H1 (cell line): ENCODE results near the gene PGLYRP2. TPM values are rescaled to one million over a fixed set of nuclear protein-coding genes. Genes with fewer than 3 reads are reported as not detected.

ENCODE experiments used
- CTCF ChIA-PET: fragments of 300-600 bp; sonication (Branson Sonifier 250); formaldehyde crosslinking; loops from one replicate; lab custom pipeline; 2021; ENCODE audit not compliant: partially characterized antibody; lab: Charles Lee
- POLR2A ChIA-PET: fragments of 300-600 bp; sonication (Branson Sonifier 250); formaldehyde crosslinking; loops from one replicate; lab custom pipeline; 2021; ENCODE audit warnings: inconsistent platforms; ENCODE audit not compliant: partially characterized antibody; lab: Charles Lee
- DNase-seq, 2 experiments: peaks; one replicate each; pipeline versions ENCODE4 v3.0.0 to v3.0.0-alpha.2; 2010 to 2022; ENCODE audit warnings: low spot score in 2 of 2, low read depth in 1 of 2, mixed read lengths in 1 of 2
- FAIRE-seq: peaks from 2 replicates; lab custom pipeline; 2011; peaks lifted over from hg19 to GRCh38; lab: Jason Lieb, UNC
- H2AFZ ChIP-seq: 2 replicates; pipeline ENCODE4 v1.8.1; 2012; ENCODE audit warnings: low read length, inconsistent platforms
- H2AK5ac ChIP-seq: 2 replicates; pipeline ENCODE4 v1.6.1; 2013; ENCODE audit warnings: low read depth, low read length
- H2BK120ac ChIP-seq: replicated peaks from 2 replicates; pipeline ENCODE3; 2013; ENCODE audit warnings: low read depth, low read length, inconsistent platforms
- H2BK12ac ChIP-seq: 2 replicates; pipeline ENCODE4 v1.6.1; 2013; ENCODE audit warnings: low read depth, low read length
- H2BK15ac ChIP-seq: 2 replicates; pipeline ENCODE4 v1.6.1; 2013; ENCODE audit warnings: low read length
- H2BK20ac ChIP-seq: 2 replicates; pipeline ENCODE4 v1.6.1; 2013; ENCODE audit warnings: low read length
- H2BK5ac ChIP-seq: 2 replicates; pipeline ENCODE4 v1.6.1; 2013; ENCODE audit warnings: low read depth, low read length
- H3K14ac ChIP-seq: 2 replicates; pipeline ENCODE4 v1.6.1; 2013; ENCODE audit warnings: inconsistent platforms; ENCODE audit not compliant: insufficient read length
- H3K18ac ChIP-seq: 2 replicates; pipeline ENCODE4 v1.6.1; 2013; ENCODE audit warnings: low read length; ENCODE audit errors: extremely low read depth
- H3K23ac ChIP-seq: 2 replicates; pipeline ENCODE4 v1.6.1; 2013; ENCODE audit warnings: inconsistent platforms; ENCODE audit not compliant: insufficient read length
- H3K23me2 ChIP-seq: 2 replicates; pipeline ENCODE4 v1.6.1; 2013; ENCODE audit warnings: low read depth, low read length
- H3K27ac ChIP-seq: 2 replicates; pipeline ENCODE4 v1.6.1; 2011; ENCODE audit warnings: low read depth, low read length, inconsistent platforms
- H3K27me3 ChIP-seq, 4 experiments: replicated peaks in 1 of 4; 1 replicate in 1 of 4; 2 replicates in 3 of 4; pipeline versions ENCODE4 v1.6.1 to v1.8.1; 2011 to 2013; ENCODE audit warnings: low read length in 3 of 4, mild to moderate bottlenecking in 3 of 4, inconsistent platforms in 2 of 4, mixed read lengths in 2 of 4, moderate library complexity in 1 of 4; ENCODE audit not compliant: control insufficient read depth in 3 of 4, insufficient read depth in 3 of 4; ENCODE audit errors: extremely low read depth in 1 of 4
- H3K36me3 ChIP-seq, 4 experiments: 2 replicates each; pipeline versions ENCODE4 v1.6.1 to v1.8.1; 2011 to 2013; ENCODE audit warnings: mild to moderate bottlenecking in 4 of 4, low read length in 3 of 4, moderate library complexity in 2 of 4, control low read depth in 1 of 4, inconsistent platforms in 1 of 4; ENCODE audit not compliant: insufficient read depth in 4 of 4, control insufficient read depth in 2 of 4
- H3K4ac ChIP-seq: replicated peaks from 2 replicates; pipeline ENCODE3; 2013; ENCODE audit warnings: low read length, low read depth, mixed read lengths, inconsistent platforms; ENCODE audit not compliant: insufficient read length
- H3K4me1 ChIP-seq, 4 experiments: replicated peaks in 1 of 4; 1 replicate in 1 of 4; 2 replicates in 3 of 4; pipeline versions ENCODE4 v1.6.1 to v1.8.1; 2011 to 2013; ENCODE audit warnings: low read length in 3 of 4, inconsistent platforms in 2 of 4, mixed read lengths in 1 of 4; ENCODE audit not compliant: insufficient read depth in 4 of 4, control insufficient read depth in 3 of 4
- H3K4me2 ChIP-seq, 2 experiments: 2 replicates each; pipeline versions ENCODE4 v1.6.1 to v1.8.1; 2011 to 2013; ENCODE audit warnings: low read depth in 2 of 2, low read length in 2 of 2, control low read depth in 1 of 2, inconsistent platforms in 1 of 2, mild to moderate bottlenecking in 1 of 2; ENCODE audit not compliant: insufficient read depth in 1 of 2
- H3K4me3 ChIP-seq, 4 experiments: fragments of 200-600, 300-600 bp in 1 of 4; sonication (generic), shearing (Covaris generic), sonication (Bioruptor Twin) in 1 of 4; 2 replicates each; pipeline versions ENCODE4 v1.5.1 to v1.8.1; 2011 to 2016; ENCODE audit warnings: low read length in 4 of 4, low read depth in 3 of 4, control low read depth in 2 of 4, inconsistent platforms in 2 of 4, mild to moderate bottlenecking in 2 of 4, mixed read lengths in 1 of 4, moderate library complexity in 1 of 4; ENCODE audit not compliant: insufficient read depth in 2 of 4; ENCODE audit errors: extremely low read depth in 1 of 4
- H3K56ac ChIP-seq: replicated peaks from 2 replicates; pipeline ENCODE3; 2013; ENCODE audit warnings: low read depth, mild to moderate bottlenecking, mixed read lengths, low read length, inconsistent platforms; ENCODE audit not compliant: insufficient read length
- H3K79me1 ChIP-seq: 2 replicates; pipeline ENCODE4 v1.6.1; 2013; ENCODE audit warnings: low read depth, low read length, control low read depth
- H3K79me2 ChIP-seq, 2 experiments: 2 replicates each; pipeline versions ENCODE4 v1.6.1 to v1.8.1; 2012 to 2013; ENCODE audit warnings: low read length in 2 of 2, mild to moderate bottlenecking in 2 of 2, inconsistent platforms in 1 of 2; ENCODE audit not compliant: insufficient read depth in 2 of 2, control insufficient read depth in 1 of 2
- H3K9ac ChIP-seq, 4 experiments: replicated peaks in 1 of 4; 1 replicate in 1 of 4; 2 replicates in 3 of 4; pipeline versions ENCODE4 v1.6.1 to v1.8.1; 2011 to 2013; ENCODE audit warnings: low read depth in 3 of 4, low read length in 3 of 4, control low read depth in 2 of 4, mild to moderate bottlenecking in 2 of 4, moderate library complexity in 2 of 4, inconsistent platforms in 1 of 4; ENCODE audit errors: extremely low read depth in 1 of 4
- H3K9me3 ChIP-seq, 2 experiments: 2 replicates each; pipeline versions ENCODE4 v1.6.1 to v1.8.1; 2012 to 2013; ENCODE audit warnings: mild to moderate bottlenecking in 2 of 2, moderate library complexity in 2 of 2, control low read depth in 1 of 2, inconsistent platforms in 1 of 2, low read depth in 1 of 2, low read length in 1 of 2, mixed read lengths in 1 of 2; ENCODE audit not compliant: insufficient read depth in 2 of 2
- H4K20me1 ChIP-seq, 2 experiments: replicated peaks in 1 of 2; 2 replicates each; pipeline versions ENCODE3 to v1.8.1; 2011 to 2013; ENCODE audit warnings: inconsistent platforms in 2 of 2, low read length in 2 of 2, mild to moderate bottlenecking in 1 of 2; ENCODE audit not compliant: insufficient read depth in 2 of 2, control insufficient read depth in 1 of 2
- H4K5ac ChIP-seq: 2 replicates; pipeline ENCODE4 v1.6.1; 2013; ENCODE audit warnings: low read length, low read depth, mixed read lengths, inconsistent platforms; ENCODE audit not compliant: insufficient read length
- H4K8ac ChIP-seq: 2 replicates; pipeline ENCODE4 v1.8.0; 2013; ENCODE audit warnings: mild to moderate bottlenecking, moderate library complexity, low read length, inconsistent platforms; ENCODE audit not compliant: insufficient read depth; ENCODE audit errors: extremely low read depth
- H4K91ac ChIP-seq: replicated peaks from 2 replicates; pipeline ENCODE3; 2013; ENCODE audit warnings: low read length, mixed read lengths, inconsistent platforms; ENCODE audit not compliant: insufficient read length
- RFX5 ChIP-seq: IDR thresholded peaks from 2 replicates; pipeline ENCODE4 v1.6.1; 2011; ENCODE audit warnings: low read depth, low read length, improper control_type of control experiment, borderline replicate concordance
- WGBS, 2 experiments: shearing (Covaris generic) in 1 of 2; methylation state at CpG; one replicate each; pipeline versions ENCODE4 v1.1.6 to v1.1.7; 2013 to 2015; ENCODE audit warnings: low lambda C conversion rate in 2 of 2, mixed read lengths in 2 of 2, inconsistent platforms in 1 of 2, low coverage in 1 of 2, missing lambda C conversion rate in 1 of 2; ENCODE audit not compliant: insufficient replicate concordance in 2 of 2, insufficient coverage in 1 of 2, insufficient read length in 1 of 2; ENCODE audit errors: extremely low coverage in 1 of 2, missing lambda C conversion rate in 1 of 2; 5-methylcytosine and 5-hydroxymethylcytosine counted together
- polyA plus RNA-seq, 7 experiments: library from polyadenylated mRNA; depleted of rRNA in 3 of 7; stranded (reverse) in 5 of 7; unstranded in 2 of 7; fragments of >200 nt in 5 of 7; fragments of 200-250 nt in 2 of 7; gene quantifications; 1 replicate in 5 of 7; 2 replicates in 1 of 7; 4 replicates in 1 of 7; pipeline versions ENCODE4 v1.2.1 to v1.2.3, GENCODE V29; 2011 to 2013; ENCODE audit warnings: missing spikeins in 2 of 7, mixed read lengths in 2 of 7
- total RNA-seq: library from RNA; stranded (reverse); fragmentation: NEBNext Ultra II Directional; extraction: Animal tissue kit (Norgen Biotek cat#: 25700); gene quantifications from 2 replicates; pipeline ENCODE4 v1.2.1, GENCODE V29; 2021

PGLYRP2 gene
- total and polyA plus RNA-seq, 2 of the 8 experiments (the other 6 are each of a cell fraction or from before 2014, with no cell fraction given): not detected

DNA sequence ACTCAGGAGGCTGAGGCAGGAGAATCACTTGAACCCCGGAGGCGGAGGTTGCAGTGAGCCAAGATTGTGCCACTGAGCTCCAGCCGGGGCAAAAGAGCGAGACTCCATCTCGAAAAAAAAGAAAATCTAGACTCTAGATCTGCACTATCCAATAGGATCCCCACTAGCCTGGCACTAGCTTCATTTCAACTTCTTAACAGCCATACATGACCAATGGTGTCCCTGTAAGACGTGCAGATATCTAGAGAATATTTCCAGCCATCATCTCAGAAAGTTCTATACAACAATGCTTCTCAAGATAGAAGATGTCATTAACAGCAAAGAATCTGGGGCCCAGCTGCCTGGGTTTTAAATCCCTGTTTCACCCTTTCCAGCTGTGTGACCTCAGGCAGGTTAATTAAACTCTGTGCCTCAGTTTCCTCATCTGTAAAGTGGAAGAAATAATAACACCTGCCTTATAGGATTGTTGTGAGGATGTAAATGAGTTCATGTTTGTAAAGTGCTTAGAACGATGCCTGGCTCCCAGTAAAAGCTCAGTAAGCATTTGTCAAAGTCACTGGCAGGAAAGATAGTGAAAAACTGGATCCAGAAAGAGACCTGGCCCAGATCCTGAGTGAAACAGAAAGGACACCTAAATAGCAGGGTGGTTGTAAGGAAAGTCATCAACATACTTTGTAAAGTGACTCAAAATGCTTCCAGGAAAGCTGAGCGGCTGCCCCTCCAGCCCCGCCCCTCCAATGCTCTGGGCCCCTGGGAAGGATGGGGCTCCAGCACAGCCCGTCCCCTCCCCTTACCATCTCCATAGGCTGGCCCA is 43.1 kb downstream of the PGLYRP2 start:
- Histone ChIP-seq H4K8ac (no peak overlapping the region), H3K4ac (no peak overlapping the region), H3K4me3 (no peak overlapping the region), H3K14ac (no peak overlapping the region), H3K23me2 (peaks cover 10% of the 10 kb centered on the region), H3K23ac (no peak overlapping the region), H3K79me1 (peaks cover 5% of the 10 kb centered on the region), H4K20me1 (peaks cover 3 to 4% of the 10 kb centered on the region in 2 experiments), H3K18ac (no peak overlapping the region), H2BK12ac (no peak overlapping the region), H4K91ac (no peak overlapping the region), H3K27ac (no peak overlapping the region), H2AFZ (no peak overlapping the region), H3K9ac (no peak overlapping the region), H2AK5ac (no peak overlapping the region), H3K4me1 (peaks cover 0 to 9% (median 6%) of the 10 kb centered on the region in 4 experiments; a peak in 6 of 7 replicates), H3K27me3 (no peaks in the 10 kb centered on the region), H3K79me2 (peaks cover 0 to 9% of the 10 kb centered on the region in 2 experiments; a peak in 2 of 4 replicates), H4K5ac (no peak overlapping the region), H3K4me2 (no peak overlapping the region), H2BK120ac (no peak overlapping the region), H2BK5ac (no peak overlapping the region), H3K36me3 (no peaks in the 10 kb centered on the region), H2BK15ac (no peak overlapping the region), H3K9me3 (no peaks in the 10 kb centered on the region), H2BK20ac (no peak overlapping the region), H3K56ac (no peak overlapping the region)
- DNase-seq: no peak
- POLR2A ChIA-PET: interaction anchor here (0.6 to 5.3 kb wide), 4 partner anchors 12 to 204 kb away, joined by 3 to 58 read pairs (median 9); partner anchors contain the start of genes AKAP8L and EPHX3
- CTCF ChIA-PET: interaction anchor here (0.5 to 7.5 kb wide), 5 partner anchors 16 to 282 kb away, joined by 3 to 48 read pairs (median 3); partner anchors contain the start of gene AKAP8L
- 83% methylated on average over 10 of the region's 10 CpGs; no CpG with 5 or more reads in 1 of the 2 experiments for WGBS, 2 experiments
- no peak for FAIRE-seq
- TF ChIP-seq RFX5: no peak
